GM18526 (cell line): ENCODE measurements around the gene ROGDI.

Experiments used
- POLR2A ChIP-seq: IDR thresholded peaks from 3 replicates; pipeline ENCODE4 v1.6.1; 2011; ENCODE audit not compliant: insufficient read length; ENCODE audit errors: extremely low read depth

The ROGDI gene

GRCh38 chr16:4801962-4802658 lies at the start of gene ROGDI:
Gene ROGDI (minus strand): TSS chr16:4802633. CDS start chr16:4802571, 62 bp downstream.
- peak; percentile 46 for TF ChIP-seq POLR2A

GRCh38 chr16:4850211-4850610 lies 47.8 kb upstream of the ROGDI start:
- TF ChIP-seq POLR2A: no peak

GRCh38 chr16:4847774-4848587 lies 45.5 kb upstream of the ROGDI start:
- no peak for TF ChIP-seq POLR2A

- TF ChIP-seq POLR2A: peak; percentile 95
Observed at GRCh38 chr16:4846901-4847773, 44.7 kb upstream of the ROGDI start, which contains the start of the genes GLYR1 and UBN1. Gene GLYR1 (minus strand): TSS chr16:4847288. CDS start chr16:4847265, 23 bp downstream. Gene UBN1 (plus strand): TSS chr16:4847481. CDS start chr16:4852918, 5,437 bp downstream.

GRCh38 chr16:4846503-4846900 lies 44.1 kb upstream of the ROGDI start:
- TF ChIP-seq POLR2A: no peak

- TF ChIP-seq POLR2A: no peak
Observed at GRCh38 chr16:4840984-4841383, 38.6 kb upstream of the ROGDI start.

GRCh38 chr16:4839942-4840341 lies 37.5 kb upstream of the ROGDI start:
- TF ChIP-seq POLR2A: no peak

GRCh38 chr16:4837733-4838501 lies 35.5 kb upstream of the ROGDI start:
- no peak for TF ChIP-seq POLR2A

- TF ChIP-seq POLR2A: no peak
Observed at GRCh38 chr16:4836727-4837126, 34.3 kb upstream of the ROGDI start.

GRCh38 chr16:4833584-4833983 lies 31.2 kb upstream of the ROGDI start:
- no peak for TF ChIP-seq POLR2A

GRCh38 chr16:4832698-4833343 lies 30.4 kb upstream of the ROGDI start:
- no peak for TF ChIP-seq POLR2A

GRCh38 chr16:4831616-4832015 lies 29.2 kb upstream of the ROGDI start:
- no peak for TF ChIP-seq POLR2A

GRCh38 chr16:4830408-4830807 lies 28.0 kb upstream of the ROGDI start:
- no peak for TF ChIP-seq POLR2A
